GM03348 (cell line): ENCODE measurements around the gene LRP2BP.

ENCODE experiments used
- DNase-seq: peaks from one replicate; pipeline ENCODE4 v3.0.0; 2012; ENCODE audit warnings: low spot score

LRP2BP gene

GRCh38 chr4:185395238-185395955 is at the start of gene LRP2BP:
Gene LRP2BP, minus strand, starts transcription at chr4:185395924. Its CDS starts 17,738 bp downstream, at chr4:185378186.
- no peak for DNase-seq

GRCh38 chr4:185445209-185445608 is 49.5 kb upstream of the LRP2BP start:
- no peak for DNase-seq

GRCh38 chr4:185441479-185441878 is 45.8 kb upstream of the LRP2BP start:
- no peak for DNase-seq

- no peak for DNase-seq
Measured at GRCh38 chr4:185437809-185438208, 42.1 kb upstream of the LRP2BP start.

GRCh38 chr4:185435466-185435865 is 39.7 kb upstream of the LRP2BP start:
- no peak for DNase-seq

- DNase-seq, result no peak
Measured at GRCh38 chr4:185429660-185430059, 33.9 kb upstream of the LRP2BP start.

GRCh38 chr4:185426960-185427688 is 31.4 kb upstream of the LRP2BP start:
- no peak for DNase-seq

- peak; percentile 94 for DNase-seq
Measured at GRCh38 chr4:185425647-185426352, 30.1 kb upstream of the LRP2BP start, which contains the start of gene UFSP2. Gene UFSP2, minus strand, starts transcription at chr4:185425964. Its CDS starts 96 bp downstream, at chr4:185425868.

GRCh38 chr4:185424905-185425646 is 29.4 kb upstream of the LRP2BP start:
- DNase-seq, result peak; percentile 63

- peak; percentile 43 for DNase-seq
Measured at GRCh38 chr4:185421366-185422124, 25.8 kb upstream of the LRP2BP start.

GRCh38 chr4:185416955-185417354 is 21.2 kb upstream of the LRP2BP start:
- no peak for DNase-seq

- DNase-seq, result no peak
Measured at GRCh38 chr4:185412412-185412811, 16.7 kb upstream of the LRP2BP start.

- no peak for DNase-seq
Measured at GRCh38 chr4:185411849-185412248, 16.1 kb upstream of the LRP2BP start.

- no peak for DNase-seq
Measured at GRCh38 chr4:185408432-185408831, 12.7 kb upstream of the LRP2BP start.

GRCh38 chr4:185405296-185405999 is 9.7 kb upstream of the LRP2BP start:
- DNase-seq, result no peak

- no peak for DNase-seq
Measured at GRCh38 chr4:185404031-185404430, 8.3 kb upstream of the LRP2BP start.

GRCh38 chr4:185399466-185399865 is 3.7 kb upstream of the LRP2BP start:
- no peak for DNase-seq

- no peak for DNase-seq
Measured at GRCh38 chr4:185398618-185399017, 2.9 kb upstream of the LRP2BP start.

GRCh38 chr4:185396724-185397385 is 1.1 kb upstream of the LRP2BP start, which contains the start of gene ANKRD37:
Gene ANKRD37, plus strand, starts transcription at chr4:185396841. Its CDS starts 83 bp downstream, at chr4:185396924.
- DNase-seq, result peak; percentile 44
